B cell (primary cell): Measurements from ENCODE around the gene GABRR3. TPM values are rescaled to one million over a fixed set of nuclear protein-coding genes. Genes with fewer than 3 reads are reported as not detected.
A peak's percentile ranks its signal among the peaks of the same experiment; 100 is the strongest.

ENCODE experiments used
- ATAC-seq: fragments of 200-7000 bp; cut with Tn5 transposase; one replicate; pipeline ENCODE4 v1.10.0; 2021; ENCODE audit warnings: low read depth, mild to moderate bottlenecking, moderate number of reproducible peaks, moderate library complexity
- CTCF ChIA-PET: fragments of 350-600 bp; sonication (Branson Sonifier 250); formaldehyde crosslinking; loops from one replicate; lab custom pipeline; 2021; ENCODE audit warnings: antibody characterized with exemption, inconsistent platforms; lab: Charles Lee
- POLR2A ChIA-PET: fragments of 350-600 bp; sonication (Branson Sonifier 250); formaldehyde crosslinking; loops from one replicate; lab custom pipeline; 2021; ENCODE audit warnings: antibody characterized with exemption; lab: Charles Lee
- DNase-seq: peaks from one replicate; pipeline ENCODE4 v3.0.0; 2013
- H2AFZ ChIP-seq: 2 replicates; pipeline ENCODE4 v1.6.1; 2012; ENCODE audit warnings: mild to moderate bottlenecking, low read depth, low read length; ENCODE audit not compliant: insufficient read depth, poor library complexity, severe bottlenecking
- H3K27ac ChIP-seq, 2 donors: 1 replicate in 1 of 2; 2 replicates in 1 of 2; pipeline ENCODE4 v1.5.1; 2012 to 2013; ENCODE audit warnings: low read length in 2 of 2, mild to moderate bottlenecking in 2 of 2, moderate library complexity in 1 of 2
- H3K27me3 ChIP-seq, 4 experiments: fragments of 200-600 bp in 1 of 4; sonication (generic) in 1 of 4; replicated peaks in 1 of 4; 1 replicate in 2 of 4; 2 replicates in 2 of 4; pipeline versions ENCODE4 v1.6.1 to v1.7.0; 2013 to 2016; ENCODE audit warnings: low read length in 3 of 4, mild to moderate bottlenecking in 2 of 4, mixed read lengths in 1 of 4, moderate library complexity in 1 of 4; ENCODE audit not compliant: insufficient read depth in 4 of 4, control insufficient read depth in 3 of 4; ENCODE audit errors: control extremely low read depth in 1 of 4
- H3K36me3 ChIP-seq, 2 experiments: replicated peaks in 1 of 2; 1 replicate in 1 of 2; 2 replicates in 1 of 2; pipeline versions ENCODE4 v1.6.1 to v1.7.1; 2013; ENCODE audit warnings: low read length in 1 of 2; ENCODE audit not compliant: insufficient read depth in 2 of 2, control insufficient read depth in 1 of 2; ENCODE audit errors: control extremely low read depth in 1 of 2, extremely low read depth in 1 of 2
- H3K4me1 ChIP-seq, 2 donors: fragments of 200-600 bp in 1 of 2; sonication (generic) in 1 of 2; 1 replicate in 1 of 2; 2 replicates in 1 of 2; pipeline versions ENCODE4 v1.5.1 to v1.6.1; 2013 to 2017; ENCODE audit warnings: low read length in 2 of 2; ENCODE audit not compliant: control insufficient read depth in 2 of 2, insufficient read depth in 2 of 2
- H3K4me2 ChIP-seq: replicated peaks from 2 replicates; pipeline ENCODE3; 2012; ENCODE audit warnings: mild to moderate bottlenecking, low read depth, low read length; ENCODE audit not compliant: poor library complexity, severe bottlenecking
- H3K4me3 ChIP-seq, 5 experiments: fragments of 200-600 bp in 1 of 5; sonication (generic) in 1 of 5; 1 replicate in 3 of 5; 2 replicates in 2 of 5; pipeline versions ENCODE4 v1.5.1 to v1.7.0; 2011 to 2016; ENCODE audit warnings: low read length in 4 of 5, mild to moderate bottlenecking in 4 of 5, low read depth in 2 of 5, control low read depth in 1 of 5, moderate library complexity in 1 of 5; ENCODE audit not compliant: insufficient read depth in 1 of 5; ENCODE audit errors: control extremely low read depth in 1 of 5, extremely low read depth in 1 of 5
- H3K79me2 ChIP-seq: fragments of 200-600 bp; sonication (generic); one replicate; pipeline ENCODE4 v1.6.0; 2016; ENCODE audit warnings: low read length; ENCODE audit not compliant: control insufficient read depth, insufficient read depth
- H3K9ac ChIP-seq: fragments of 200-600 bp; sonication (generic); 2 replicates; pipeline ENCODE4 v1.6.1; 2017; ENCODE audit warnings: mild to moderate bottlenecking, low read length, moderate library complexity
- H3K9me3 ChIP-seq, 3 donors: one replicate each; pipeline versions ENCODE4 v1.6.1 to v1.7.1; 2013; ENCODE audit warnings: low read length in 2 of 3; ENCODE audit not compliant: control insufficient read depth in 2 of 3, insufficient read depth in 1 of 3; ENCODE audit errors: control extremely low read depth in 1 of 3
- H4K20me1 ChIP-seq: 2 replicates; pipeline ENCODE4 v1.6.0; 2012; ENCODE audit warnings: mild to moderate bottlenecking, low read length; ENCODE audit not compliant: insufficient read depth, control insufficient read depth, poor library complexity, severe bottlenecking
- H3K27ac Mint-ChIP-seq: one replicate; pipeline ENCODE4 v1.8.0; 2021; ENCODE audit warnings: mixed read lengths
- H3K27me3 Mint-ChIP-seq: one replicate; pipeline ENCODE4 v1.8.0; 2021; ENCODE audit warnings: mixed read lengths
- H3K4me1 Mint-ChIP-seq: one replicate; pipeline ENCODE4 v1.8.0; 2021; ENCODE audit warnings: mixed read lengths
- H3K4me3 Mint-ChIP-seq: one replicate; pipeline ENCODE4 v1.8.0; 2021; ENCODE audit warnings: mixed read lengths
- H3K9me3 Mint-ChIP-seq: one replicate; pipeline ENCODE4 v1.8.0; 2022; ENCODE audit warnings: mixed read lengths; ENCODE audit not compliant: insufficient read depth
- EZH2 ChIP-seq: IDR thresholded peaks from 2 replicates; pipeline ENCODE4 v1.6.1; 2012; ENCODE audit warnings: borderline replicate concordance, low read depth, mild to moderate bottlenecking, moderate library complexity, low read length; ENCODE audit not compliant: insufficient read depth, poor library complexity, severe bottlenecking
- WGBS: methylation state at CpG from one replicate; pipeline ENCODE4 v1.1.5; 2013; ENCODE audit warnings: missing lambda C conversion rate; ENCODE audit not compliant: insufficient coverage; 5-methylcytosine and 5-hydroxymethylcytosine counted together
- intact Hi-C: fragments of 100-400 bp; cut with micrococcal nuclease; formaldehyde crosslinking; loops from one replicate; pipeline ENCODE4 v1.10.0; 2022
- polyA plus RNA-seq: library from polyadenylated mRNA; depleted of rRNA; stranded (reverse); fragments of >200 nt; gene quantifications from 2 replicates; pipeline ENCODE4 v1.2.3, GENCODE V29; 2012
- total RNA-seq, 2 donors: library from RNA; stranded (reverse); fragments of 120-200 nt in 1 of 2; gene quantifications; 1 replicate in 1 of 2; 2 replicates in 1 of 2; pipeline versions ENCODE4 v1.2.3 to v1.2.4, GENCODE V29; 2013 to 2022
- TF ChIP-seq, protein P1 (sequence below): fragments of 200-600 bp; IDR thresholded peaks from one replicate; pipeline ENCODE4 v1.8.0; 2022; ENCODE audit warnings: antibody characterized with exemption, mild to moderate bottlenecking

GABRR3 gene
- total and polyA plus RNA-seq, 2 donors (not counting 1 experiment from before 2014, with no cell fraction given), result not detected

DNA sequence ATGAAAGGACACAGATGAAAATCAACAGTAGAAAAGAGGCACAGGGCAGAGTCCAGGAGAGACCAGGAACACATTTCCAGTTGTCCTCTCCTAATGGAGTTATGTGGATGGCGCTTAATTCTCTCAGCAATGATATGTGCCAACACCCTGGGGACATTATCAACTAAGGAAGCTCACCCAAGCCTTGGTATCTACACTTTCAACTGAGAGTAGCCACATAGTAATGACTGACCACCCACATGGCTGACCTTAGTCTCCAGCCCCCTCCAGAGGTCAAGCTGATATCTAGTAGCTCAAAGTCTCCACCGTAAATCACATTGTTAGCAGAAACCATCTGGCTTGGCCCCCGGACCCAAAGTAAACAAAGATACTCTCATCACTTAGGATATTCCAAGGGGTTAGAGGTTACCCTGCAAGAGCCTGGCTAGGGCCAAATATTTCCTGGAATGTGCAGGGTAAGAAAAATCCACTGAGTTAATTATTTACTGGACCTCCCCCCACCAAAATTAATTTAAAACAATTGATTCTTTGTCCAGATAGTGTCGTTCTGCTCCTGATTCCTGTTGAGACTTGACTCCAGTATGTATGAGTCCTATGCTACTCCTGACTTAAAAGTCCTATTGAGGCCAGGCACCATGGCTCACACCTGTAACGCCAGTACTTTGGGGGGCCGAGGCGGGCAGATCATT, 24.8 kb downstream of the GABRR3 start:
- no peak for DNase-seq
- Histone ChIP-seq H3K36me3 (no peaks in the 10 kb centered on the region), H4K20me1 (no peaks in the 10 kb centered on the region), H3K27me3 (no peaks in the 10 kb centered on the region), H3K4me1 (no peaks in the 10 kb centered on the region), H3K27ac (no peak overlapping the region), H3K4me2 (no peak overlapping the region), H3K4me3 (no peak overlapping the region), H3K9ac (no peak overlapping the region), H3K9me3 (no peaks in the 10 kb centered on the region), H2AFZ (no peak overlapping the region), H3K79me2 (no peaks in the 10 kb centered on the region)
- no peaks in the 10 kb centered on the region for H3K9me3 Mint-ChIP-seq
- H3K27me3 Mint-ChIP-seq, result peaks cover 27% of the 10 kb centered on the region
- POLR2A ChIA-PET, result no interaction called here
- no peak overlapping the region for H3K27ac Mint-ChIP-seq
- TF ChIP-seq, protein P1, sequence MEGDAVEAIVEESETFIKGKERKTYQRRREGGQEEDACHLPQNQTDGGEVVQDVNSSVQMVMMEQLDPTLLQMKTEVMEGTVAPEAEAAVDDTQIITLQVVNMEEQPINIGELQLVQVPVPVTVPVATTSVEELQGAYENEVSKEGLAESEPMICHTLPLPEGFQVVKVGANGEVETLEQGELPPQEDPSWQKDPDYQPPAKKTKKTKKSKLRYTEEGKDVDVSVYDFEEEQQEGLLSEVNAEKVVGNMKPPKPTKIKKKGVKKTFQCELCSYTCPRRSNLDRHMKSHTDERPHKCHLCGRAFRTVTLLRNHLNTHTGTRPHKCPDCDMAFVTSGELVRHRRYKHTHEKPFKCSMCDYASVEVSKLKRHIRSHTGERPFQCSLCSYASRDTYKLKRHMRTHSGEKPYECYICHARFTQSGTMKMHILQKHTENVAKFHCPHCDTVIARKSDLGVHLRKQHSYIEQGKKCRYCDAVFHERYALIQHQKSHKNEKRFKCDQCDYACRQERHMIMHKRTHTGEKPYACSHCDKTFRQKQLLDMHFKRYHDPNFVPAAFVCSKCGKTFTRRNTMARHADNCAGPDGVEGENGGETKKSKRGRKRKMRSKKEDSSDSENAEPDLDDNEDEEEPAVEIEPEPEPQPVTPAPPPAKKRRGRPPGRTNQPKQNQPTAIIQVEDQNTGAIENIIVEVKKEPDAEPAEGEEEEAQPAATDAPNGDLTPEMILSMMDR, result no peak
- TF ChIP-seq EZH2, result no peak
- no peak for ATAC-seq
- H3K4me3 Mint-ChIP-seq, result no peak overlapping the region
- H3K4me1 Mint-ChIP-seq, result peaks cover 6% of the 10 kb centered on the region
- intact Hi-C loops, result no loop called here
- CTCF ChIA-PET, result interaction anchor here (9.7 kb wide), 1 partner anchor 12 kb away, joined by 100 read pairs; no protein-coding TSS in a partner anchor
- WGBS, result 100% methylated on average over 4 of the region's 7 CpGs

DNA sequence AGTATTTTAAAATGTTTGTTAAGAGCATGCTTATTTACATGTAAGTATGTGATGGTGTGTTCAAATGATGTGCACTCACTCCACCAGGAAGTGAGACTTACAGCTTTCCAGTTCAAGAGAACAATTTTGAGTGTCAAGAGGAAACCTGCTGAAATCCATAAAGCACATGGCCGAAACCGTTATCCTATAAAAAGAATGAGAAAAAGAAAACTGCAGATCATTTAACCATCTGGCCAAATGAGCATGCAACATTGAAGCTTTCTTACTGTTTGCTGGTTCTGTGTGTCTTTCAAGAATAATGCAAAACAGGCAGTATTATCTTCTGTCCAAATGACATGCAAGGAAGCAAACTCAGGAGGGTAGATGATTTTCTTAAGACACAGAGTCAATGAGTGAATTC, 26.3 kb downstream of the GABRR3 start:
- H3K4me1 Mint-ChIP-seq, result peaks cover 17% of the 10 kb centered on the region
- intact Hi-C loops, result loop anchor here (5.0 kb wide), 1 partner anchor 97 kb away; no protein-coding TSS in a partner anchor
- POLR2A ChIA-PET, result no interaction called here
- H3K9me3 ChIP-seq, result no peaks in the 10 kb centered on the region
- H3K4me2 ChIP-seq, result no peak overlapping the region
- H4K20me1 ChIP-seq, result no peaks in the 10 kb centered on the region
- H3K27me3 Mint-ChIP-seq, result peaks cover 23% of the 10 kb centered on the region
- no peak for TF ChIP-seq EZH2
- TF ChIP-seq, protein P1, result no peak
- no peaks in the 10 kb centered on the region for H3K27me3 ChIP-seq
- H3K4me3 ChIP-seq, result no peak overlapping the region
- H3K4me3 Mint-ChIP-seq, result no peak overlapping the region
- no peak for DNase-seq
- H3K9ac ChIP-seq, result no peak overlapping the region
- H3K4me1 ChIP-seq, result peaks cover 1 to 11% of the 10 kb centered on the region in 2 donors
- H3K27ac ChIP-seq, result no peak overlapping the region
- ATAC-seq, result no peak
- no CpG with 5 or more reads among the region's 2 CpGs for WGBS
- H3K9me3 Mint-ChIP-seq, result no peaks in the 10 kb centered on the region
- H3K36me3 ChIP-seq, result no peaks in the 10 kb centered on the region
- H3K27ac Mint-ChIP-seq, result no peak overlapping the region
- H2AFZ ChIP-seq, result peak overlapping the region; percentile 24
- H3K79me2 ChIP-seq, result no peaks in the 10 kb centered on the region
- CTCF ChIA-PET, result interaction anchor here (9.7 kb wide), 1 partner anchor 13 kb away, joined by 100 read pairs; no protein-coding TSS in a partner anchor
